DOHH2 (cell line): ENCODE data around the gene TNFAIP8L1.

ENCODE experiments used
- H3F3A ChIP-seq: fragments of 200-600 bp; sonication (generic), shearing (Covaris generic); 2 replicates; pipeline ENCODE4 v1.6.0; 2016; ENCODE audit warnings: antibody characterized with exemption, mild to moderate bottlenecking; ENCODE audit not compliant: control insufficient read depth, insufficient read depth
- H3K27ac ChIP-seq: fragments of 200-600 bp; sonication (generic); 2 replicates; pipeline ENCODE4 v1.5.1; 2014; ENCODE audit warnings: low read depth, mild to moderate bottlenecking, low read length, moderate library complexity
- H3K27me3 ChIP-seq: fragments of 200-600 bp; sonication (generic); 2 replicates; pipeline ENCODE4 v1.6.1; 2014; ENCODE audit warnings: mild to moderate bottlenecking, low read length, mixed read lengths; ENCODE audit not compliant: control insufficient read depth
- H3K36me3 ChIP-seq: fragments of 200-600 bp; sonication (generic); 2 replicates; pipeline ENCODE4 v1.6.1; 2014; ENCODE audit warnings: mild to moderate bottlenecking, low read length, moderate library complexity, mixed read lengths; ENCODE audit not compliant: control insufficient read depth
- H3K4me1 ChIP-seq: fragments of 200-600 bp; sonication (generic); 2 replicates; pipeline ENCODE4 v1.6.1; 2014; ENCODE audit warnings: mild to moderate bottlenecking, low read length, mixed read lengths; ENCODE audit not compliant: control insufficient read depth
- H3K4me2 ChIP-seq: fragments of 200-600 bp; sonication (generic); 2 replicates; pipeline ENCODE4 v1.6.0; 2014; ENCODE audit warnings: mild to moderate bottlenecking, low read length, moderate library complexity
- H3K4me3 ChIP-seq: fragments of 200-600 bp; sonication (generic); 2 replicates; pipeline ENCODE4 v1.5.1; 2014; ENCODE audit warnings: mild to moderate bottlenecking, low read length, mixed read lengths
- H3K79me2 ChIP-seq: fragments of 200-600 bp; sonication (generic); 2 replicates; pipeline ENCODE4 v1.6.1; 2014; ENCODE audit warnings: mild to moderate bottlenecking, low read length, mixed read lengths; ENCODE audit not compliant: control insufficient read depth
- H3K9me2 ChIP-seq: fragments of 200-600 bp; sonication (generic); replicated peaks from 2 replicates; pipeline ENCODE4 v1.6.1; 2014; ENCODE audit warnings: mild to moderate bottlenecking, low read length, mixed read lengths; ENCODE audit not compliant: control insufficient read depth
- H3K9me3 ChIP-seq: fragments of 200-600 bp; sonication (generic); 2 replicates; pipeline ENCODE4 v1.6.1; 2014; ENCODE audit warnings: antibody characterized with exemption, low read length, mixed read lengths; ENCODE audit not compliant: control insufficient read depth, insufficient read depth
- H4K20me1 ChIP-seq: fragments of 200-600 bp; sonication (generic); 2 replicates; pipeline ENCODE4 v1.6.0; 2014; ENCODE audit warnings: low read depth, mild to moderate bottlenecking, antibody characterized with exemption, low read length, moderate library complexity; ENCODE audit not compliant: control insufficient read depth, insufficient read depth
- CTCF ChIP-seq: fragments of 200-600 bp; sonication (generic); IDR thresholded peaks from one replicate; pipeline ENCODE4 v1.5.1; 2014; ENCODE audit warnings: antibody characterized with exemption, mild to moderate bottlenecking, low read depth, low read length; ENCODE audit not compliant: poor library complexity, severe bottlenecking
- EZH2phosphoT487 ChIP-seq: fragments of 200-600 bp; sonication (generic); IDR thresholded peaks from 2 replicates; pipeline ENCODE4 v1.6.1; 2017; ENCODE audit warnings: borderline replicate concordance, mild to moderate bottlenecking, antibody characterized with exemption, low read length, moderate library complexity, mixed read lengths

Gene TNFAIP8L1

GRCh38 chr19:4671185-4671851 is 32.0 kb downstream of the TNFAIP8L1 start:
- Histone ChIP-seq H3K4me2 (no peak overlapping the region), H3K27me3 (no peaks in the 10 kb centered on the region), H3F3A (peaks cover 14% of the 10 kb centered on the region), H3K27ac (no peak overlapping the region), H3K36me3 (peaks cover 20% of the 10 kb centered on the region), H3K9me3 (no peaks in the 10 kb centered on the region), H3K4me3 (no peak overlapping the region), H3K79me2 (peaks cover 24% of the 10 kb centered on the region), H4K20me1 (no peaks in the 10 kb centered on the region), H3K4me1 (peaks cover 13% of the 10 kb centered on the region), H3K9me2 (no peaks in the 10 kb centered on the region)
- TF ChIP-seq CTCF (no peak), EZH2phosphoT487 (no peak)

GRCh38 chr19:4673216-4673615 is 33.9 kb downstream of the TNFAIP8L1 start:
- H3K9me2 ChIP-seq, result no peaks in the 10 kb centered on the region
- peaks cover 18% of the 10 kb centered on the region for H3K79me2 ChIP-seq
- peaks cover 14% of the 10 kb centered on the region for H3K36me3 ChIP-seq
- no peak overlapping the region for H3K27ac ChIP-seq
- H4K20me1 ChIP-seq, result no peaks in the 10 kb centered on the region
- H3K4me2 ChIP-seq, result no peak overlapping the region
- peaks cover 14% of the 10 kb centered on the region for H3F3A ChIP-seq
- no peak overlapping the region for H3K4me3 ChIP-seq
- H3K9me3 ChIP-seq, result no peaks in the 10 kb centered on the region
- H3K4me1 ChIP-seq, result peaks cover 13% of the 10 kb centered on the region
- no peaks in the 10 kb centered on the region for H3K27me3 ChIP-seq
- TF ChIP-seq CTCF (no peak), EZH2phosphoT487 (no peak)

GRCh38 chr19:4673726-4674125 is 34.4 kb downstream of the TNFAIP8L1 start:
- H3K79me2 ChIP-seq, result peaks cover 14% of the 10 kb centered on the region
- TF ChIP-seq CTCF (no peak), EZH2phosphoT487 (no peak)
- H3K4me2 ChIP-seq, result no peak overlapping the region
- peaks cover 12% of the 10 kb centered on the region for H3K4me1 ChIP-seq
- H3K9me3 ChIP-seq, result no peaks in the 10 kb centered on the region
- no peak overlapping the region for H3K4me3 ChIP-seq
- no peaks in the 10 kb centered on the region for H3K27me3 ChIP-seq
- peaks cover 14% of the 10 kb centered on the region for H3F3A ChIP-seq
- peaks cover 11% of the 10 kb centered on the region for H3K36me3 ChIP-seq
- no peaks in the 10 kb centered on the region for H4K20me1 ChIP-seq
- H3K9me2 ChIP-seq, result no peaks in the 10 kb centered on the region
- H3K27ac ChIP-seq, result no peak overlapping the region
